OCI-LY3 (cell line): ENCODE results near the gene DDX27.

Experiments
- H2AFZ ChIP-seq: fragments of 200-600, 300-600 bp; shearing (Covaris generic); 2 replicates; pipeline ENCODE4 v1.6.0; 2014; ENCODE audit warnings: antibody characterized with exemption, low read depth, low read length
- H3K27ac ChIP-seq: fragments of 200-600, 300-600 bp; sonication (generic); 2 replicates; pipeline ENCODE4 v1.5.1; 2014; ENCODE audit warnings: mild to moderate bottlenecking, low read length, moderate library complexity, mixed read lengths
- H3K27me3 ChIP-seq: fragments of 200-600, 300-600 bp; sonication (generic); 2 replicates; pipeline ENCODE4 v1.6.1; 2014; ENCODE audit warnings: low read depth, low read length, mixed read lengths
- H3K36me3 ChIP-seq: fragments of 200-600, 300-600 bp; sonication (generic); replicated peaks from 2 replicates; pipeline ENCODE3; 2014; ENCODE audit warnings: low read depth, low read length, mixed read lengths
- H3K4me1 ChIP-seq: fragments of 300-600, 200-600 bp; sonication (generic); 2 replicates; pipeline ENCODE4 v1.6.1; 2014; ENCODE audit warnings: low read length, mixed read lengths
- H3K4me2 ChIP-seq: fragments of 200-600, 300-600 bp; sonication (generic); 2 replicates; pipeline ENCODE4 v1.6.1; 2014; ENCODE audit warnings: low read length, mixed read lengths
- H3K4me3 ChIP-seq: fragments of 300-600, 200-600 bp; sonication (generic); 2 replicates; pipeline ENCODE4 v1.5.1; 2014; ENCODE audit warnings: antibody characterized with exemption, mild to moderate bottlenecking, low read length, moderate library complexity
- H3K79me2 ChIP-seq: fragments of 300-600, 200-600 bp; shearing (Covaris generic); 2 replicates; pipeline ENCODE4 v1.6.1; 2014; ENCODE audit warnings: mild to moderate bottlenecking, low read length, mixed read lengths
- H3K9ac ChIP-seq: fragments of 300-600, 200-600 bp; shearing (Covaris generic); 2 replicates; pipeline ENCODE4 v1.6.0; 2014; ENCODE audit warnings: mild to moderate bottlenecking, low read length, moderate library complexity
- H3K9me3 ChIP-seq: fragments of 200-600, 300-600 bp; shearing (Covaris generic); 2 replicates; pipeline ENCODE4 v1.6.1; 2014; ENCODE audit warnings: low read length, mixed read lengths; ENCODE audit not compliant: insufficient read depth
- H4K20me1 ChIP-seq: fragments of 200-600, 300-600 bp; sonication (generic); 2 replicates; pipeline ENCODE4 v1.6.1; 2016; ENCODE audit warnings: low read length, mixed read lengths; ENCODE audit not compliant: insufficient read depth
- EZH2phosphoT487 ChIP-seq: fragments of 200-600 bp; shearing (Covaris generic); IDR thresholded peaks from 2 replicates; pipeline ENCODE4 v1.6.1; 2018; ENCODE audit warnings: antibody characterized with exemption, mixed run types, low read depth
- TF ChIP-seq, protein P1 (sequence below): fragments of 200-600, 300-600 bp; sonication (generic); IDR thresholded peaks from 2 replicates; pipeline ENCODE4 v1.5.1; 2014; ENCODE audit warnings: antibody characterized with exemption, low read length, low read depth

DDX27 gene

GRCh38 chr20:49259284-49259683, 40.1 kb downstream of the DDX27 start:
- Histone ChIP-seq H3K9me3 (no peaks in the 10 kb centered on the region), H3K36me3 (peaks cover 76% of the 10 kb centered on the region), H3K4me2 (no peak overlapping the region), H3K4me1 (no peaks in the 10 kb centered on the region), H4K20me1 (peaks cover 4% of the 10 kb centered on the region; the same call in 1 of the 2 replicates), H3K27me3 (no peaks in the 10 kb centered on the region), H3K27ac (no peak overlapping the region), H3K9ac (no peak overlapping the region), H2AFZ (no peak overlapping the region), H3K4me3 (no peak overlapping the region), H3K79me2 (peaks cover 13% of the 10 kb centered on the region)
- TF ChIP-seq, protein P1, sequence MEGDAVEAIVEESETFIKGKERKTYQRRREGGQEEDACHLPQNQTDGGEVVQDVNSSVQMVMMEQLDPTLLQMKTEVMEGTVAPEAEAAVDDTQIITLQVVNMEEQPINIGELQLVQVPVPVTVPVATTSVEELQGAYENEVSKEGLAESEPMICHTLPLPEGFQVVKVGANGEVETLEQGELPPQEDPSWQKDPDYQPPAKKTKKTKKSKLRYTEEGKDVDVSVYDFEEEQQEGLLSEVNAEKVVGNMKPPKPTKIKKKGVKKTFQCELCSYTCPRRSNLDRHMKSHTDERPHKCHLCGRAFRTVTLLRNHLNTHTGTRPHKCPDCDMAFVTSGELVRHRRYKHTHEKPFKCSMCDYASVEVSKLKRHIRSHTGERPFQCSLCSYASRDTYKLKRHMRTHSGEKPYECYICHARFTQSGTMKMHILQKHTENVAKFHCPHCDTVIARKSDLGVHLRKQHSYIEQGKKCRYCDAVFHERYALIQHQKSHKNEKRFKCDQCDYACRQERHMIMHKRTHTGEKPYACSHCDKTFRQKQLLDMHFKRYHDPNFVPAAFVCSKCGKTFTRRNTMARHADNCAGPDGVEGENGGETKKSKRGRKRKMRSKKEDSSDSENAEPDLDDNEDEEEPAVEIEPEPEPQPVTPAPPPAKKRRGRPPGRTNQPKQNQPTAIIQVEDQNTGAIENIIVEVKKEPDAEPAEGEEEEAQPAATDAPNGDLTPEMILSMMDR = no peak
- no peak for TF ChIP-seq EZH2phosphoT487

DNA sequence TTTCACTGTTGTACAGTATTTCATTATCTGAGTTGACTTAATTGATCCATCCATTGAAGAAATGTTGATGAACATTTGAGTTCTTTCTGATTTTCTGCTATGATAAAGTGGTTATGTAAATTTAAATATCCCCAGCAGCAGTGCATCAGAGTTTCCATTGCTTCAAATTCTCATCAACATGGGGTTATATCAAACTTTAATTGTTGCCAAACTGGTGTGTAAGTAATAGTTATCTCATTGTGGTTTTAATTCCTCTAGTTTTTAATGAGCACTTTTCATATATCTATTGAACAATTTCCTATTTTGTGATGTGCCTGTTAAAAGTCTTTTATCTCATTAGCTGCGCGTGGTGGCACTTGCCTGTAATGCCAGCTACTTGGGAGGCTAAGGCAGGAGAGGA, 40.6 kb downstream of the DDX27 start:
- H3K4me2 ChIP-seq = no peak overlapping the region
- peaks cover 18% of the 10 kb centered on the region for H3K79me2 ChIP-seq
- no peak overlapping the region for H2AFZ ChIP-seq
- peaks cover 4% of the 10 kb centered on the region; the same call in 1 of the 2 replicates for H4K20me1 ChIP-seq
- TF ChIP-seq, protein P1 = no peak
- no peak for TF ChIP-seq EZH2phosphoT487
- no peak overlapping the region for H3K27ac ChIP-seq
- no peak overlapping the region for H3K4me3 ChIP-seq
- H3K9me3 ChIP-seq = no peaks in the 10 kb centered on the region
- no peaks in the 10 kb centered on the region for H3K27me3 ChIP-seq
- no peaks in the 10 kb centered on the region for H3K4me1 ChIP-seq
- H3K36me3 ChIP-seq = peaks cover 76% of the 10 kb centered on the region
- no peak overlapping the region for H3K9ac ChIP-seq

GRCh38 chr20:49260218-49260617, 41.0 kb downstream of the DDX27 start:
- H3K9ac ChIP-seq = no peak overlapping the region
- H3K27ac ChIP-seq = no peak overlapping the region
- H3K36me3 ChIP-seq = peaks cover 79% of the 10 kb centered on the region
- H3K79me2 ChIP-seq = peaks cover 22% of the 10 kb centered on the region
- H3K4me2 ChIP-seq = no peak overlapping the region
- no peak overlapping the region for H3K4me3 ChIP-seq
- no peak overlapping the region for H2AFZ ChIP-seq
- H3K27me3 ChIP-seq = no peaks in the 10 kb centered on the region
- H3K9me3 ChIP-seq = no peaks in the 10 kb centered on the region
- no peaks in the 10 kb centered on the region for H3K4me1 ChIP-seq
- no peak for TF ChIP-seq EZH2phosphoT487
- TF ChIP-seq, protein P1 = no peak
- H4K20me1 ChIP-seq = peaks cover 4% of the 10 kb centered on the region; the same call in 1 of the 2 replicates

DNA sequence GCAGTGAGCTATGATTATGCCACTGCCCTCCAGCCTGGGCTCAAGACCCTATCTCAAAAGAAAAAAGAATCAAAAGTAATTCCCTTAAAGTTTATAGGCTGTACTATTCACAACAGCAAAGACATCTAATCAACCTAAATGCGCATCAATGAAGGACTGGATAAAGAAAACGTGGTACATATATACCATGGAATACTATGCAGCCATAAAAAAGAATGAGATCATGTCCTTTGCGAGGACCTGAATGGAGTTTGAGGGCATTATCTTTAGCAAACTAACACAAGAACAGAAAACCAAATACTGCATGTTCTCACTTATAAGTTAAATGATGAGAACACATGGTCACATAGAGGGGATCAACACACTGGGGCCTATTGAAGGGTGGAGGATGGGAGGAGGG, 42.0 kb downstream of the DDX27 start:
- H3K4me2 ChIP-seq = no peak overlapping the region
- H3K27ac ChIP-seq = no peak overlapping the region
- H3K4me3 ChIP-seq = no peak overlapping the region
- peaks cover 10% of the 10 kb centered on the region for H4K20me1 ChIP-seq
- peaks cover 32% of the 10 kb centered on the region for H3K79me2 ChIP-seq
- no peaks in the 10 kb centered on the region for H3K9me3 ChIP-seq
- no peaks in the 10 kb centered on the region for H3K27me3 ChIP-seq
- TF ChIP-seq EZH2phosphoT487 = no peak
- TF ChIP-seq, protein P1 = no peak
- no peak overlapping the region for H2AFZ ChIP-seq
- no peak overlapping the region for H3K9ac ChIP-seq
- no peaks in the 10 kb centered on the region for H3K4me1 ChIP-seq
- H3K36me3 ChIP-seq = peaks cover 78% of the 10 kb centered on the region
